Measurements from ENCODE around the gene ZNF581.

The ZNF581 gene

DNA sequence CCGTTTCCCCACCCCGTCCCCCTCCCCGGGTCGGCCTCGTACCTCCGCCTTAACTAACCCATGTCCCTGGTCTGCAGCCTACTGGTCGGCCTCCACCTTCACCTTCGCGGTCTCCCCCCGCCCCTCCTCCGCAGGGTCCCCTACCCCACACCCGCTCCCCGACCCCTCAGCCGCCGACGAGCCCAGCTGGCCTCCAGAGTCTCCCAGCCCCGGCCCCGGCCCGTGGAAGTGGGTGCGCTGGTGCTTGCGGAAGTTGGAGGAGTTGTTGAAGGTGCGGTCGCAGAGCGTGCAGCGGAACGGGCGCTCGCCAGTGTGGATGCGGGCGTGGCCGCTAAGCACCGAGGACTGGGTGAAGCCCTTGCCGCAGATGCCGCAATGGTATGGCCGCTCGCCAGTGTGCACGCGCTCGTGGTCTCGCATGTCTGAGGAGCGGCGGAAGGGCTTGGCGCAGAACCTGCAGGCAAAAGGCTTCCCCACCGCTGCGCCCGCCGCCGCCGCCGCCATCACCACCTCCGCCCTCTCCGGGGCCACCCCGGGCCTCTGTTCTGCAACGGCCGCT lies 21.7 kb upstream of the ZNF581 start:
- no peak overlapping the region for H3K4me3 ChIP-seq (ENCODE audit: low read depth, low read length)
- TF ChIP-seq, protein P1, sequence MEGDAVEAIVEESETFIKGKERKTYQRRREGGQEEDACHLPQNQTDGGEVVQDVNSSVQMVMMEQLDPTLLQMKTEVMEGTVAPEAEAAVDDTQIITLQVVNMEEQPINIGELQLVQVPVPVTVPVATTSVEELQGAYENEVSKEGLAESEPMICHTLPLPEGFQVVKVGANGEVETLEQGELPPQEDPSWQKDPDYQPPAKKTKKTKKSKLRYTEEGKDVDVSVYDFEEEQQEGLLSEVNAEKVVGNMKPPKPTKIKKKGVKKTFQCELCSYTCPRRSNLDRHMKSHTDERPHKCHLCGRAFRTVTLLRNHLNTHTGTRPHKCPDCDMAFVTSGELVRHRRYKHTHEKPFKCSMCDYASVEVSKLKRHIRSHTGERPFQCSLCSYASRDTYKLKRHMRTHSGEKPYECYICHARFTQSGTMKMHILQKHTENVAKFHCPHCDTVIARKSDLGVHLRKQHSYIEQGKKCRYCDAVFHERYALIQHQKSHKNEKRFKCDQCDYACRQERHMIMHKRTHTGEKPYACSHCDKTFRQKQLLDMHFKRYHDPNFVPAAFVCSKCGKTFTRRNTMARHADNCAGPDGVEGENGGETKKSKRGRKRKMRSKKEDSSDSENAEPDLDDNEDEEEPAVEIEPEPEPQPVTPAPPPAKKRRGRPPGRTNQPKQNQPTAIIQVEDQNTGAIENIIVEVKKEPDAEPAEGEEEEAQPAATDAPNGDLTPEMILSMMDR (IDR thresholded peaks at IDR 0.05; ENCODE audit: borderline replicate concordance, insufficient read depth, low read depth, low read length) = no peak

GRCh38 chr19:55622242-55622969 lies 21.0 kb upstream of the ZNF581 start:
- H3K4me3 ChIP-seq (ENCODE audit: low read depth, low read length) = no peak overlapping the region
- TF ChIP-seq, protein P1 (IDR thresholded peaks at IDR 0.05; ENCODE audit: borderline replicate concordance, insufficient read depth, low read depth, low read length) = no peak

DNA sequence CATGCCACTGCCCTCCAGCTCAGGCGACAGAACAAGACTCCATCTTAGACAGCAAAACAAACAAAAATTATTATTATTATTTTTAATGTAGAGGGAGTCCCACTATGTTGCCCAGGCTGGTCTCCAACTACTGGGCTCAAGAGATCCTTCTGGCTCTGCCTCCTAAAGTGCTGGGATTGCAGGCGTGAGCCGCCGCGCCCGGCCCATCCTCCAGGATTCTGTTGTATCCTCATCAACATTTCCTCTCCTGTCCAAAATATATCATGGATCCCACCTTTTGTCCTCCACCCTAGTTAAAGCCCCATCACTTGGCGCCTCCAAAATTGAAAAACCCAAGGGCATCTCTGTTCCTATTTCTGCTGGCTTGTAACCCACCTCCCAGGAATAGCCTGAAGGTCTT lies 20.3 kb upstream of the ZNF581 start:
- TF ChIP-seq, protein P1 (IDR thresholded peaks at IDR 0.05; ENCODE audit: borderline replicate concordance, insufficient read depth, low read depth, low read length) = no peak
- no peak overlapping the region for H3K4me3 ChIP-seq (ENCODE audit: low read depth, low read length)

- H3K4me3 ChIP-seq (ENCODE audit: low read depth, low read length) = no peak overlapping the region
- TF ChIP-seq, protein P1 (IDR thresholded peaks at IDR 0.05; ENCODE audit: borderline replicate concordance, insufficient read depth, low read depth, low read length) = no peak
These were observed 19.9 kb upstream of the ZNF581 start for GRCh38 chr19:55623561-55623960.

- TF ChIP-seq, protein P1 (IDR thresholded peaks at IDR 0.05; ENCODE audit: borderline replicate concordance, insufficient read depth, low read depth, low read length) = no peak
- peak within 1 kb of the TSS; percentile 43 for H3K4me3 ChIP-seq (ENCODE audit: low read depth, low read length)
These were observed 19.1 kb upstream of the ZNF581 start, which contains the start of gene ZNF784 for GRCh38 chr19:55624109-55625003. Gene ZNF784 (minus strand): TSS chr19:55624566. CDS start chr19:55624561, 5 bp downstream.

DNA sequence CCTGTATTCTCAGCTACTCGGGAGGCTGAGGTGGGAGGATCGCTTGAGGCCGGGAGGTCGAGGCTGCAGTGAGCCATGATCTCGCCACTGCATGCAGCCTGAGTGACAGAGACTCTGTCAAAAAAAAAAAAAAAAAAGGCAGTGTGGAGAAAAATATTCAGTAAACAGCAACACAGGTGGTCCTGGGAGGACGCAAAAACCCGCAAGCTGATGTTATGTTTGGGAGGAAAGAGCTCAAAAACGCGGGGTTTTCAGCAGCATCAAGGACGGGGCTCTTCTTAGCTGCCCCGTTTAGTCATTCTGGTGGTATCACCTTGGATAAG lies 18.5 kb upstream of the ZNF581 start:
- TF ChIP-seq, protein P1 (IDR thresholded peaks at IDR 0.05; ENCODE audit: borderline replicate concordance, insufficient read depth, low read depth, low read length) = no peak
- no peak overlapping the region for H3K4me3 ChIP-seq (ENCODE audit: low read depth, low read length)

Data from GM12875 (cell line).